HepG2 (cell line): ENCODE data around the gene UBE2N. TPM values are rescaled to one million over a fixed set of nuclear protein-coding genes. Genes with fewer than 3 reads are reported as not detected.

Source experiments
- ARNT2 ChIP-seq: sonication (generic); formaldehyde crosslinking; IDR thresholded peaks from 2 replicates; pipeline ENCODE4 v1.8.0; 2022; ENCODE audit warnings: mild to moderate bottlenecking, low read depth, missing genetic modification reagents, moderate library complexity
- KMT2A ChIP-seq: sonication (generic); formaldehyde crosslinking; IDR thresholded peaks from 2 replicates; pipeline ENCODE4 v1.4.0; 2020; ENCODE audit warnings: missing genetic modification reagents
- MEIS1 ChIP-seq: sonication (generic); formaldehyde crosslinking; IDR thresholded peaks from 2 replicates; pipeline ENCODE4 v1.9.0; 2021; ENCODE audit warnings: mild to moderate bottlenecking, missing genetic modification reagents, moderate library complexity, borderline replicate concordance
- SALL2 ChIP-seq: sonication (generic); formaldehyde crosslinking; IDR thresholded peaks from 2 replicates; pipeline ENCODE4 v1.8.1; 2023; ENCODE audit warnings: mild to moderate bottlenecking, missing genetic modification reagents, inconsistent platforms
- ZNF547 ChIP-seq: sonication (generic); formaldehyde crosslinking; IDR thresholded peaks from 2 replicates; pipeline ENCODE4 v1.5.1; 2020; ENCODE audit warnings: mild to moderate bottlenecking, missing genetic modification reagents
- polyA plus RNA-seq, 8 experiments: library from polyadenylated mRNA; depleted of rRNA in 3 of 8; stranded (reverse) in 7 of 8; unstranded in 1 of 8; fragments of >200 nt; fragmentation: Illumina TruSeq in 4 of 8; extraction: Trizol in 4 of 8; gene quantifications; 2 replicates each; pipeline versions ENCODE4 v1.2.1 to v1.2.3, GENCODE V29; 2011 to 2016; ENCODE audit warnings: low read depth in 4 of 8, missing spikeins in 1 of 8, mixed read lengths in 1 of 8; ENCODE audit not compliant: insufficient read depth in 1 of 8
- total RNA-seq, 5 experiments: library from RNA; depleted of rRNA; stranded (reverse); fragments of >200 nt; fragmentation: Illumina TruSeq; extraction: Trizol; gene quantifications; 2 replicates each; pipeline ENCODE4 v1.2.3, GENCODE V29; 2016; ENCODE audit warnings: low read depth in 1 of 5
- TF ChIP-seq, protein P1 (sequence below): IDR thresholded peaks from 2 replicates; pipeline ENCODE4 v1.6.1; 2016
- TF ChIP-seq, protein P2 (sequence below): sonication (generic); formaldehyde crosslinking; IDR thresholded peaks from 2 replicates; pipeline ENCODE4 v1.9.0; 2021; ENCODE audit warnings: missing genetic modification reagents, borderline replicate concordance
- TF ChIP-seq, protein P3 (sequence below): sonication (generic); formaldehyde crosslinking; IDR thresholded peaks from 2 replicates; pipeline ENCODE4 v1.8.0; 2022; ENCODE audit warnings: mild to moderate bottlenecking, missing genetic modification reagents; ENCODE audit not compliant: insufficient replicate concordance
- TF ChIP-seq, protein P4 (sequence below): sonication (generic); formaldehyde crosslinking; IDR thresholded peaks from 2 replicates; pipeline ENCODE4 v1.5.0; 2020; ENCODE audit warnings: mild to moderate bottlenecking, missing genetic modification reagents
- TF ChIP-seq, protein P5 (sequence below): sonication (generic); formaldehyde crosslinking; IDR thresholded peaks from 2 replicates; pipeline ENCODE4; 2020; ENCODE audit warnings: missing genetic modification reagents, mild to moderate bottlenecking, borderline replicate concordance
- TF ChIP-seq, protein P6 (sequence below): sonication (generic); formaldehyde crosslinking; IDR thresholded peaks from 2 replicates; pipeline ENCODE4 v1.8.1; 2023; ENCODE audit warnings: mild to moderate bottlenecking, moderate library complexity, missing genetic modification reagents
- TF ChIP-seq, protein P7 (sequence below): sonication (generic); formaldehyde crosslinking; conservative IDR thresholded peaks from 2 replicates; pipeline ENCODE4 v1.8.0; 2022; ENCODE audit warnings: mild to moderate bottlenecking, moderate library complexity, missing genetic modification reagents

The UBE2N gene
- total and polyA plus RNA-seq, 2 of the 13 experiments (the other 11 are each of a cell fraction or from before 2014, with no cell fraction given), result 188 to 197 TPM

DNA sequence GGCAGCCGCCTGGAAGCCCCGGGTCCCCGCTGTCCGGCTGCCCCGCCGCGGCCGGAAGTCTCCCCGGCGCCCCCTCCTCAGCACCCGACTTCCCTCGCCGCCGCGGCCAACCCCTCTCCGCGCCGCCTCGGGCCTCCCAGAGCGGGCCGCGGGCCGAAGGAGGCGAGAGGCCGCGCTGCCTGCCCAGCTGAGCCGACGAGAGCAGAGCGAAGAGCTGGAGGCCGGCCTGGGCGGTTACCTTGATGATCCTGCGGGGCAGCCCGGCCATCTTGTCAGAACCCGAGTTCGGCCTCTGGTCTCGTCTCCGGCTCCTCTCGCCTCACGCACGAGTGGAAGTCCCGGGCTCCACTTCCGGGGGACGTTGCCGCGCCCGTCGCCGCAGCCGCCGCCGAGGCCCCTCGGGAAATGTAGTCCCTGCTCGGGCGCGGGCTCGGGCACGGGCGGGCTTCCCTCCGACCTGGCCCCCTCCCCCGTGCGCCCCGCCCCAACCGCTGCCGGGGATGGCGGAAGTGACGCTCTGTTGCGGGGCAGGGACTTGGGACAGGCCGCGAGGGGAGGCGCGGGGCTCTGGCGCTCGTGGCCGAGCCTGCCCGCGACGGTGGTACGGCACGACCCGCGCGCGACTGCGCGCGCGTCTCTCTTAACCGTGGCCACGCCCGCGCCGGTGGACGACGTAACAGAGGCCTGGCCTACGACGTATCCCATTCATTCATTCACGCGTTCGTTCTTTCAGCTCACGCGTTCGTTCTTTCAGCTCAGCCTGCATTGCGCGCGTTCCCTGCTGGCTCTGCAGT, at the start of gene UBE2N (continued):
- TF ChIP-seq ZNF547 (CRISPR knock-in tag) (peak; percentile 40; the same call in 1 of the 2 replicates), ARNT2 (CRISPR knock-in tag) (peak; percentile 75), KMT2A (peak; percentile 73; the same call in 1 of the 2 replicates), SALL2 (CRISPR knock-in tag) (peak; percentile 84), MEIS1 (CRISPR knock-in tag) (no peak)
- TF ChIP-seq, protein P1, sequence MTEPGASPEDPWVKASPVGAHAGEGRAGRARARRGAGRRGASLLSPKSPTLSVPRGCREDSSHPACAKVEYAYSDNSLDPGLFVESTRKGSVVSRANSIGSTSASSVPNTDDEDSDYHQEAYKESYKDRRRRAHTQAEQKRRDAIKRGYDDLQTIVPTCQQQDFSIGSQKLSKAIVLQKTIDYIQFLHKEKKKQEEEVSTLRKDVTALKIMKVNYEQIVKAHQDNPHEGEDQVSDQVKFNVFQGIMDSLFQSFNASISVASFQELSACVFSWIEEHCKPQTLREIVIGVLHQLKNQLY (CRISPR knock-in tag), result no peak; the same call in 1 of the 2 replicates
- TF ChIP-seq, protein P2, sequence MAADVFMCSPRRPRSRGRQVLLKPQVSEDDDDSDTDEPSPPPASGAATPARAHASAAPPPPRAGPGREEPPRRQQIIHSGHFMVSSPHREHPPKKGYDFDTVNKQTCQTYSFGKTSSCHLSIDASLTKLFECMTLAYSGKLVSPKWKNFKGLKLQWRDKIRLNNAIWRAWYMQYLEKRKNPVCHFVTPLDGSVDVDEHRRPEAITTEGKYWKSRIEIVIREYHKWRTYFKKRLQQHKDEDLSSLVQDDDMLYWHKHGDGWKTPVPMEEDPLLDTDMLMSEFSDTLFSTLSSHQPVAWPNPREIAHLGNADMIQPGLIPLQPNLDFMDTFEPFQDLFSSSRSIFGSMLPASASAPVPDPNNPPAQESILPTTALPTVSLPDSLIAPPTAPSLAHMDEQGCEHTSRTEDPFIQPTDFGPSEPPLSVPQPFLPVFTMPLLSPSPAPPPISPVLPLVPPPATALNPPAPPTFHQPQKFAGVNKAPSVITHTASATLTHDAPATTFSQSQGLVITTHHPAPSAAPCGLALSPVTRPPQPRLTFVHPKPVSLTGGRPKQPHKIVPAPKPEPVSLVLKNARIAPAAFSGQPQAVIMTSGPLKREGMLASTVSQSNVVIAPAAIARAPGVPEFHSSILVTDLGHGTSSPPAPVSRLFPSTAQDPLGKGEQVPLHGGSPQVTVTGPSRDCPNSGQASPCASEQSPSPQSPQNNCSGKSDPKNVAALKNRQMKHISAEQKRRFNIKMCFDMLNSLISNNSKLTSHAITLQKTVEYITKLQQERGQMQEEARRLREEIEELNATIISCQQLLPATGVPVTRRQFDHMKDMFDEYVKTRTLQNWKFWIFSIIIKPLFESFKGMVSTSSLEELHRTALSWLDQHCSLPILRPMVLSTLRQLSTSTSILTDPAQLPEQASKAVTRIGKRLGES (CRISPR knock-in tag), result no peak
- TF ChIP-seq, protein P3, sequence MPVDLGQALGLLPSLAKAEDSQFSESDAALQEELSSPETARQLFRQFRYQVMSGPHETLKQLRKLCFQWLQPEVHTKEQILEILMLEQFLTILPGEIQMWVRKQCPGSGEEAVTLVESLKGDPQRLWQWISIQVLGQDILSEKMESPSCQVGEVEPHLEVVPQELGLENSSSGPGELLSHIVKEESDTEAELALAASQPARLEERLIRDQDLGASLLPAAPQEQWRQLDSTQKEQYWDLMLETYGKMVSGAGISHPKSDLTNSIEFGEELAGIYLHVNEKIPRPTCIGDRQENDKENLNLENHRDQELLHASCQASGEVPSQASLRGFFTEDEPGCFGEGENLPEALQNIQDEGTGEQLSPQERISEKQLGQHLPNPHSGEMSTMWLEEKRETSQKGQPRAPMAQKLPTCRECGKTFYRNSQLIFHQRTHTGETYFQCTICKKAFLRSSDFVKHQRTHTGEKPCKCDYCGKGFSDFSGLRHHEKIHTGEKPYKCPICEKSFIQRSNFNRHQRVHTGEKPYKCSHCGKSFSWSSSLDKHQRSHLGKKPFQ (CRISPR knock-in tag), result peak; percentile 74
- TF ChIP-seq, protein P4, sequence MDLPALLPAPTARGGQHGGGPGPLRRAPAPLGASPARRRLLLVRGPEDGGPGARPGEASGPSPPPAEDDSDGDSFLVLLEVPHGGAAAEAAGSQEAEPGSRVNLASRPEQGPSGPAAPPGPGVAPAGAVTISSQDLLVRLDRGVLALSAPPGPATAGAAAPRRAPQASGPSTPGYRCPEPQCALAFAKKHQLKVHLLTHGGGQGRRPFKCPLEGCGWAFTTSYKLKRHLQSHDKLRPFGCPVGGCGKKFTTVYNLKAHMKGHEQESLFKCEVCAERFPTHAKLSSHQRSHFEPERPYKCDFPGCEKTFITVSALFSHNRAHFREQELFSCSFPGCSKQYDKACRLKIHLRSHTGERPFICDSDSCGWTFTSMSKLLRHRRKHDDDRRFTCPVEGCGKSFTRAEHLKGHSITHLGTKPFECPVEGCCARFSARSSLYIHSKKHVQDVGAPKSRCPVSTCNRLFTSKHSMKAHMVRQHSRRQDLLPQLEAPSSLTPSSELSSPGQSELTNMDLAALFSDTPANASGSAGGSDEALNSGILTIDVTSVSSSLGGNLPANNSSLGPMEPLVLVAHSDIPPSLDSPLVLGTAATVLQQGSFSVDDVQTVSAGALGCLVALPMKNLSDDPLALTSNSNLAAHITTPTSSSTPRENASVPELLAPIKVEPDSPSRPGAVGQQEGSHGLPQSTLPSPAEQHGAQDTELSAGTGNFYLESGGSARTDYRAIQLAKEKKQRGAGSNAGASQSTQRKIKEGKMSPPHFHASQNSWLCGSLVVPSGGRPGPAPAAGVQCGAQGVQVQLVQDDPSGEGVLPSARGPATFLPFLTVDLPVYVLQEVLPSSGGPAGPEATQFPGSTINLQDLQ, result 0 out of 2 replicates have a peak, but pooled peaks have one; percentile 46
- TF ChIP-seq, protein P5, sequence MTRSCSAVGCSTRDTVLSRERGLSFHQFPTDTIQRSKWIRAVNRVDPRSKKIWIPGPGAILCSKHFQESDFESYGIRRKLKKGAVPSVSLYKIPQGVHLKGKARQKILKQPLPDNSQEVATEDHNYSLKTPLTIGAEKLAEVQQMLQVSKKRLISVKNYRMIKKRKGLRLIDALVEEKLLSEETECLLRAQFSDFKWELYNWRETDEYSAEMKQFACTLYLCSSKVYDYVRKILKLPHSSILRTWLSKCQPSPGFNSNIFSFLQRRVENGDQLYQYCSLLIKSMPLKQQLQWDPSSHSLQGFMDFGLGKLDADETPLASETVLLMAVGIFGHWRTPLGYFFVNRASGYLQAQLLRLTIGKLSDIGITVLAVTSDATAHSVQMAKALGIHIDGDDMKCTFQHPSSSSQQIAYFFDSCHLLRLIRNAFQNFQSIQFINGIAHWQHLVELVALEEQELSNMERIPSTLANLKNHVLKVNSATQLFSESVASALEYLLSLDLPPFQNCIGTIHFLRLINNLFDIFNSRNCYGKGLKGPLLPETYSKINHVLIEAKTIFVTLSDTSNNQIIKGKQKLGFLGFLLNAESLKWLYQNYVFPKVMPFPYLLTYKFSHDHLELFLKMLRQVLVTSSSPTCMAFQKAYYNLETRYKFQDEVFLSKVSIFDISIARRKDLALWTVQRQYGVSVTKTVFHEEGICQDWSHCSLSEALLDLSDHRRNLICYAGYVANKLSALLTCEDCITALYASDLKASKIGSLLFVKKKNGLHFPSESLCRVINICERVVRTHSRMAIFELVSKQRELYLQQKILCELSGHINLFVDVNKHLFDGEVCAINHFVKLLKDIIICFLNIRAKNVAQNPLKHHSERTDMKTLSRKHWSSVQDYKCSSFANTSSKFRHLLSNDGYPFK (CRISPR knock-in tag), result peak; percentile 40; the same call in 1 of the 2 replicates
- TF ChIP-seq, protein P6, sequence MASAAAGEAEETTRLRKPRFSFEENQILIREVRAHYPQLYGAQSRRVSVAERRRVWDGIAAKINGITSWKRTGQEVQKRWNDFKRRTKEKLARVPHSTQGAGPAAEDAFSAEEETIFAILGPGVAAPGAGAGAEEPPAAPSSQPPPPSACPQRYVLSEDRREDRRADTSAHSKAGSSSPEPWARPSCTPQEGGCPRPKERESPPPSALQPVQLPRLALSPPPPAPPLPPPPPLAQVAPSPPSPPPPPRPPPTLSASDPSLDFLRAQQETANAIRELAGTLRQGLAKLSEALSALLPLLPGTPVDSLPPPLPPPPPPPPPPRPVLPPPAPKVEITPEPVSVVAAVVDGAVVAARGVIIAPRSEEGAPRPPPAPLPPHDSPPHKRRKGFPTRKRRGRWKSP (CRISPR knock-in tag), result peak; percentile 62
- TF ChIP-seq, protein P7, sequence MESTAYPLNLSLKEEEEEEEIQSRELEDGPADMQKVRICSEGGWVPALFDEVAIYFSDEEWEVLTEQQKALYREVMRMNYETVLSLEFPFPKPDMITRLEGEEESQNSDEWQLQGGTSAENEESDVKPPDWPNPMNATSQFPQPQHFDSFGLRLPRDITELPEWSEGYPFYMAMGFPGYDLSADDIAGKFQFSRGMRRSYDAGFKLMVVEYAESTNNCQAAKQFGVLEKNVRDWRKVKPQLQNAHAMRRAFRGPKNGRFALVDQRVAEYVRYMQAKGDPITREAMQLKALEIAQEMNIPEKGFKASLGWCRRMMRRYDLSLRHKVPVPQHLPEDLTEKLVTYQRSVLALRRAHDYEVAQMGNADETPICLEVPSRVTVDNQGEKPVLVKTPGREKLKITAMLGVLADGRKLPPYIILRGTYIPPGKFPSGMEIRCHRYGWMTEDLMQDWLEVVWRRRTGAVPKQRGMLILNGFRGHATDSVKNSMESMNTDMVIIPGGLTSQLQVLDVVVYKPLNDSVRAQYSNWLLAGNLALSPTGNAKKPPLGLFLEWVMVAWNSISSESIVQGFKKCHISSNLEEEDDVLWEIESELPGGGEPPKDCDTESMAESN, result peak; percentile 77; the same call in 1 of the 2 replicates
